Transverse colon (tissue), 4 donors: ENCODE measurements around the gene ANKS1A. TPM values are rescaled to one million over a fixed set of nuclear protein-coding genes. Genes with fewer than 3 reads are reported as not detected.

ENCODE experiments used
- DNase-seq: peaks from one replicate; pipeline ENCODE4 v3.0.0-alpha.2; 2019
- H3K27ac ChIP-seq, 4 donors: fragments of 200-600 bp; sonication (generic); 2 replicates each; pipeline ENCODE4 v1.5.1; 2016 to 2018; ENCODE audit warnings: inconsistent platforms in 4 of 4
- H3K27me3 ChIP-seq: fragments of 200-600 bp; sonication (generic); 2 replicates; pipeline ENCODE4 v1.5.1; 2017; ENCODE audit warnings: inconsistent platforms
- H3K36me3 ChIP-seq, 4 donors: fragments of 200-600 bp; sonication (generic); 2 replicates each; pipeline ENCODE4 v1.5.1; 2017 to 2019; ENCODE audit warnings: inconsistent platforms in 4 of 4
- H3K4me1 ChIP-seq, 4 donors: fragments of 200-600 bp; sonication (generic); 2 replicates each; pipeline ENCODE4 v1.5.1; 2017 to 2020; ENCODE audit warnings: inconsistent platforms in 4 of 4
- H3K4me3 ChIP-seq, 4 donors: fragments of 200-600 bp; sonication (generic); 1 replicate in 1 of 4; 2 replicates in 3 of 4; pipeline versions ENCODE4 v1.5.1 to v1.6.1; 2017 to 2019; ENCODE audit warnings: inconsistent platforms in 4 of 4
- H3K9me3 ChIP-seq, 2 donors: fragments of 200-600 bp; sonication (generic); 2 replicates each; pipeline ENCODE4 v1.5.1; 2017 to 2019; ENCODE audit warnings: inconsistent platforms in 2 of 2
- EP300 ChIP-seq: sonication (generic); formaldehyde crosslinking; IDR thresholded peaks from one replicate; pipeline ENCODE4 v1.6.1; 2017; ENCODE audit warnings: antibody characterized with exemption, low read depth
- POLR2A ChIP-seq: fragments of 450-650 bp; IDR thresholded peaks from one replicate; pipeline ENCODE4 v1.6.1; 2016; ENCODE audit warnings: antibody characterized with exemption, mild to moderate bottlenecking, moderate library complexity
- POLR2AphosphoS5 ChIP-seq, 3 donors: sonication (generic); formaldehyde crosslinking; IDR thresholded peaks; one replicate each; pipeline ENCODE4 v1.6.1; 2016; ENCODE audit warnings: antibody characterized with exemption in 3 of 3
- WGBS, 2 donors: methylation state at CpG; one replicate each; pipeline ENCODE4 v1.1.5; 2018; ENCODE audit warnings: low coverage in 1 of 2; 5-methylcytosine and 5-hydroxymethylcytosine counted together
- in situ Hi-C, 4 donors: fragments of 200-750 bp; cut with MboI; loops; one replicate each; pipeline versions ENCODE4 v1.15.0 to v1.15.1; 2017; ENCODE audit warnings: low sequenced_read_pairs in 3 of 4, low pct_ligation_motif_present in 1 of 4, low pct_unique_long_range_greater_than_20kb in 1 of 4
- intact Hi-C: fragments of 100-400 bp; cut with DNase I; formaldehyde crosslinking; loops from one replicate; pipeline ENCODE4 v1.15.1; 2023; ENCODE audit warnings: low total_unique reads
- total RNA-seq, 4 donors: library from RNA; depleted of rRNA; stranded (reverse); fragments of >200 nt; gene quantifications; one replicate each; pipeline ENCODE4 v1.1.0, GENCODE V29; 2016
- TF ChIP-seq, protein P1 (sequence below), 5 experiments: fragments of 200-600 bp in 3 of 5; fragments of 450-650 bp in 2 of 5; sonication (generic) in 3 of 5; IDR thresholded peaks; 1 replicate in 2 of 5; 2 replicates in 3 of 5; pipeline ENCODE4 v1.5.1; 2016 to 2017; ENCODE audit warnings: antibody characterized with exemption in 5 of 5, inconsistent platforms in 3 of 5, mild to moderate bottlenecking in 2 of 5, moderate library complexity in 1 of 5

ANKS1A gene
- total RNA-seq, 4 donors from 2014 or later: 37.5 to 44.0 (median 38.9) TPM

GRCh38 chr6:34959224-34959623, 70.2 kb downstream of the ANKS1A start:
- TF ChIP-seq POLR2AphosphoS5 (IDR thresholded peaks at IDR 0.05) (no peak), POLR2A (no peak), EP300 (no peak)
- TF ChIP-seq, protein P1, sequence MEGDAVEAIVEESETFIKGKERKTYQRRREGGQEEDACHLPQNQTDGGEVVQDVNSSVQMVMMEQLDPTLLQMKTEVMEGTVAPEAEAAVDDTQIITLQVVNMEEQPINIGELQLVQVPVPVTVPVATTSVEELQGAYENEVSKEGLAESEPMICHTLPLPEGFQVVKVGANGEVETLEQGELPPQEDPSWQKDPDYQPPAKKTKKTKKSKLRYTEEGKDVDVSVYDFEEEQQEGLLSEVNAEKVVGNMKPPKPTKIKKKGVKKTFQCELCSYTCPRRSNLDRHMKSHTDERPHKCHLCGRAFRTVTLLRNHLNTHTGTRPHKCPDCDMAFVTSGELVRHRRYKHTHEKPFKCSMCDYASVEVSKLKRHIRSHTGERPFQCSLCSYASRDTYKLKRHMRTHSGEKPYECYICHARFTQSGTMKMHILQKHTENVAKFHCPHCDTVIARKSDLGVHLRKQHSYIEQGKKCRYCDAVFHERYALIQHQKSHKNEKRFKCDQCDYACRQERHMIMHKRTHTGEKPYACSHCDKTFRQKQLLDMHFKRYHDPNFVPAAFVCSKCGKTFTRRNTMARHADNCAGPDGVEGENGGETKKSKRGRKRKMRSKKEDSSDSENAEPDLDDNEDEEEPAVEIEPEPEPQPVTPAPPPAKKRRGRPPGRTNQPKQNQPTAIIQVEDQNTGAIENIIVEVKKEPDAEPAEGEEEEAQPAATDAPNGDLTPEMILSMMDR (IDR thresholded peaks at IDR 0.05): no peak
- Histone ChIP-seq H3K4me3 (no peak overlapping the region), H3K36me3 (no peaks in the 10 kb centered on the region), H3K27ac (no peak overlapping the region), H3K27me3 (no peaks in the 10 kb centered on the region), H3K4me1 (peaks cover 9 to 38% (median 13%) of the 10 kb centered on the region in 4 donors), H3K9me3 (no peaks in the 10 kb centered on the region)
- intact Hi-C loops: no loop called here
- in situ Hi-C loops: no loop called here
- no peak for DNase-seq

DNA sequence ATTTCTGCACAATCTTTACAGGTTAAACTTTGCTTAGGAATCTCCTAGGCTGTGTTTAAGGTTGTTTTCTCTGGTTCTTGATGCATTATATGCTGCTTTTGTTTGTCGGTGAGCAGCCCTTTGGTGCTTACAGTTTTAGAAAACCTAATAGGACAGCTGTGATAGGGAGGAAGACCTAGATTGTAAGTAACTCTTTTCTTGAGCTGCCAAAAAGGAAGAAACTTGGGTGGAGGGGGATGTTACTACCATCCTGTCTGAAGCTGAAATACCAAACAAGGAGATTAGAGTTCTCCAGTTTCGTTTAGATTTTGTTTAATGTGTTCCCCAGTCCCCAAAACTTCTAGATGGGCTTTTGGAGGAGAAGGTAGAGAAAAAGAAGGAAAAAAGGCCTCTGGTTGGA, 72.0 kb downstream of the ANKS1A start:
- in situ Hi-C loops (no loop called here), intact Hi-C loops (no loop called here)
- no peak for TF ChIP-seq POLR2A
- TF ChIP-seq POLR2AphosphoS5 (IDR thresholded peaks at IDR 0.05): no peak
- TF ChIP-seq, protein P1 (IDR thresholded peaks at IDR 0.05): no peak
- TF ChIP-seq EP300: no peak
- Histone ChIP-seq H3K4me1 (peaks cover 9 to 32% (median 15%) of the 10 kb centered on the region in 4 donors), H3K9me3 (no peaks in the 10 kb centered on the region), H3K4me3 (no peak overlapping the region), H3K27me3 (no peaks in the 10 kb centered on the region), H3K36me3 (no peaks in the 10 kb centered on the region), H3K27ac (peak overlapping the region in 1 of 4 donors; percentile 9)
- WGBS, 2 donors: 43 to 77% methylated on average over 1 to 2 of the region's 2 CpGs
- no peak for DNase-seq

DNA sequence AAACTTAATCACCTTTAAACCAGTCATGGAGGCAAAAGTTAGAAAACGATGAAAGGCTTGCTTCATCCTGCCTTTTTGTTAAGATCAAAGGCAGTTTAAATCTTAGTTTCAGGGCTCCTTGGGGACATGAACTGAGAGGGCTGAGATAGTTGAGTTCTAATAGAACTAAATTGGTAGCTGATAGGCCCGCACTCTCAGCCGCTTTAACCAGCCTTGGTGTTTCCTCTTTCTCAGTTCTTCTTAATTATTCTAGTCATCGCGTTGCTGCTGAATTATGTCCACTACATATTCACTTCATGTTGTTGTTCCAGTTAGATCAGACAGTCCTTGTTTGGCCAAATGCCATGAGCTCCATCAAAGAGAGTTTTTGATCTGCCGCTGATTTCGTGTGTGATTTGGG, 72.5 kb downstream of the ANKS1A start:
- WGBS, 2 donors: 83 to 100% methylated on average over 1 to 7 of the region's 7 CpGs
- DNase-seq: no peak
- Histone ChIP-seq H3K36me3 (no peaks in the 10 kb centered on the region), H3K4me1 (peaks cover 7 to 28% (median 14%) of the 10 kb centered on the region in 4 donors), H3K27me3 (no peaks in the 10 kb centered on the region), H3K4me3 (no peak overlapping the region), H3K27ac (peak overlapping the region in 1 of 4 donors; percentile 9), H3K9me3 (no peaks in the 10 kb centered on the region)
- intact Hi-C loops: no loop called here
- in situ Hi-C loops: no loop called here
- TF ChIP-seq EP300 (no peak), POLR2AphosphoS5 (IDR thresholded peaks at IDR 0.05) (no peak), POLR2A (no peak)
- TF ChIP-seq, protein P1 (IDR thresholded peaks at IDR 0.05): no peak

DNA sequence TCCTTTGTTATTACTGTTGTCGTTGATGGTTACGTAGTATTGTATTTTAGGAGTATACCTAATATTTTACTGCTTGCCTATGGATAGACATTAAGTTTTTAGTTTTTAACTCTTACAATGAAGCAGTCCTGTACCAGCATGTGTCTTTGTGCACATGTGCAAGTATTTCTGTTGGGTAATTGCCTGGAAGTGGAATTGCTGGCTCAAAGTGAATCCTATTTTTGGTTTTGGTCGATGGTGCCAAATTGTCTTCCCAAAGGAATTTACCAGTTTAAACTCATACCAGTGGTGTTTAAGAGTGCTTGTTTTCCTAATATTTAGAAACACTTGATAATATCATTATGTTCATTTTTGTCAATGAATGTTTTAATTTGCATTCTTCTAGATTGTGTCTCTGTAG, 75.5 kb downstream of the ANKS1A start:
- DNase-seq: no peak

More for the DNA sequence above, 75.5 kb downstream of the ANKS1A start:
- no peaks in the 10 kb centered on the region for H3K9me3 ChIP-seq
- whole genome bisulfite sequencing, 2 donors: 79 to 80% methylated on average over 3 of the region's 3 CpGs
- TF ChIP-seq, protein P1 (IDR thresholded peaks at IDR 0.05): no peak
- H3K27ac ChIP-seq: no peak overlapping the region
- H3K4me3 ChIP-seq: no peak overlapping the region
- intact Hi-C loops (no loop called here), in situ Hi-C loops (no loop called here)
- no peaks in the 10 kb centered on the region for H3K36me3 ChIP-seq
- no peaks in the 10 kb centered on the region for H3K27me3 ChIP-seq
- peaks cover 0 to 5% (median 1%) of the 10 kb centered on the region in 4 donors for H3K4me1 ChIP-seq
